Panc1 (cell line): Measurements from ENCODE around the gene KIF12. TPM values are rescaled to one million over a fixed set of nuclear protein-coding genes. Genes with fewer than 3 reads are reported as not detected.
"Not testable (repeated sequence)": the region's sequence is repeated elsewhere in the genome, so short reads cannot be mapped to it uniquely, and the experiment has no call there.

ENCODE experiments used
- ATAC-seq: fragments of 200-7000 bp; cut with Tn5 transposase; 2 replicates; pipeline ENCODE4 v1.9.1; 2020; ENCODE audit warnings: mild to moderate bottlenecking, moderate library complexity
- BruUV-seq: library from RNA; stranded (reverse); fragments of 400-500 nt; replicated peaks from 2 replicates; lab custom pipeline; 2021; lab: Mats Ljungman, UMichigan
- CTCF ChIA-PET: fragments of 300-600 bp; sonication (Branson Sonifier 250); formaldehyde crosslinking; loops from one replicate; lab custom pipeline; 2022; ENCODE audit warnings: antibody characterized with exemption; lab: Charles Lee
- POLR2A ChIA-PET: fragments of 300-600 bp; sonication (Branson Sonifier 250); formaldehyde crosslinking; loops from one replicate; lab custom pipeline; 2022; ENCODE audit warnings: antibody characterized with exemption; lab: Charles Lee
- DNase-seq: peaks from one replicate; pipeline ENCODE4 v3.0.0-alpha.2; 2010; ENCODE audit warnings: low read depth, low spot score
- H3K27ac ChIP-seq: 2 replicates; pipeline ENCODE4 v1.5.1; 2011; ENCODE audit warnings: mild to moderate bottlenecking, low read length, inconsistent platforms
- H3K27me3 ChIP-seq: fragments of 200-500 bp; sonication (Bioruptor generic); 2 replicates; pipeline ENCODE4 v1.6.0; 2014; ENCODE audit warnings: low read length, inconsistent platforms; ENCODE audit not compliant: control insufficient read depth, insufficient read depth
- H3K36me3 ChIP-seq: fragments of 200-500 bp; sonication (Bioruptor generic); 2 replicates; pipeline ENCODE4 v1.5.1; 2014; ENCODE audit warnings: inconsistent platforms, mild to moderate bottlenecking, low read length, moderate library complexity; ENCODE audit not compliant: control insufficient read depth, insufficient read depth
- H3K4me1 ChIP-seq: 2 replicates; pipeline ENCODE4 v1.5.1; 2011; ENCODE audit warnings: inconsistent platforms, mild to moderate bottlenecking, low read length, moderate library complexity; ENCODE audit not compliant: control insufficient read depth, insufficient read depth
- H3K4me3 ChIP-seq, 2 experiments: 2 replicates each; pipeline ENCODE4 v1.5.1; 2011 to 2012; ENCODE audit warnings: low read depth in 2 of 2, low read length in 2 of 2, mild to moderate bottlenecking in 2 of 2, inconsistent platforms in 1 of 2, moderate library complexity in 1 of 2
- H3K9me3 ChIP-seq: fragments of 200-500 bp; sonication (Bioruptor generic); 2 replicates; pipeline ENCODE4 v1.5.1; 2014; ENCODE audit warnings: low read depth, mild to moderate bottlenecking, inconsistent platforms, low read length, moderate library complexity; ENCODE audit not compliant: control insufficient read depth, insufficient read depth
- CTCF ChIP-seq: fragments of 450-650 bp; IDR thresholded peaks from 2 replicates; pipeline ENCODE4 v1.5.1; 2017; ENCODE audit warnings: mild to moderate bottlenecking
- POLR2AphosphoS5 ChIP-seq: IDR thresholded peaks from 2 replicates; pipeline ENCODE4 v1.6.1; 2012; ENCODE audit warnings: mild to moderate bottlenecking, low read depth, low read length, moderate library complexity
- REST ChIP-seq, 2 experiments: IDR thresholded peaks; 2 replicates each; pipeline ENCODE4 v1.6.1; 2011 to 2012; ENCODE audit warnings: low read depth in 2 of 2, control low read depth in 1 of 2, low read length in 1 of 2, mild to moderate bottlenecking in 1 of 2, moderate library complexity in 1 of 2; ENCODE audit not compliant: insufficient read depth in 1 of 2
- SIN3A ChIP-seq: IDR thresholded peaks from 2 replicates; pipeline ENCODE4 v1.6.1; 2012; ENCODE audit warnings: low read depth, mild to moderate bottlenecking, low read length, moderate library complexity, borderline replicate concordance; ENCODE audit not compliant: insufficient read depth
- TCF7L2 ChIP-seq: IDR thresholded peaks from 2 replicates; pipeline ENCODE4 v1.6.1; 2011; ENCODE audit warnings: mild to moderate bottlenecking, low read depth, low read length, inconsistent platforms
- in situ Hi-C: cut with HindIII; loops from 2 replicates; pipeline ENCODE4 v1.10.0; 2016; ENCODE audit warnings: low sequenced_read_pairs, low pct_unique_long_range_greater_than_20kb
- intact Hi-C: fragments of 100-400 bp; cut with micrococcal nuclease; formaldehyde crosslinking; loops from one replicate; pipeline ENCODE4 v1.10.0; 2022; ENCODE audit not compliant: unreplicated experiment
- total RNA-seq: library from RNA; stranded (reverse); gene quantifications from one replicate; pipeline ENCODE4 v1.2.1, GENCODE V29; 2021; ENCODE audit not compliant: unreplicated experiment

Gene KIF12
- total RNA-seq, 1 experiment from 2014 or later = 0.87 TPM

- ChIA-PET POLR2A (no interaction called here), CTCF (interaction anchor here (0.6 to 2.5 kb wide), 2 partner anchors 24 to 49 kb away, joined by 5 to 17 read pairs; no protein-coding TSS in a partner anchor)
- DNase-seq = no peak
- TF ChIP-seq REST (IDR thresholded peaks at IDR 0.05; ENCODE audit: insufficient read depth in 1 of 2, low read depth in 2 of 2, low read length in 1 of 2) (no peak), CTCF (no peak), SIN3A (no peak), POLR2AphosphoS5 (no peak), TCF7L2 (no peak)
- intact Hi-C loops = loop anchor here (5.0 kb wide), 1 partner anchor 219 kb away; no protein-coding TSS in a partner anchor
- H3K36me3 ChIP-seq = no peaks in the 10 kb centered on the region
- in situ Hi-C loops = no loop called here
- H3K4me1 ChIP-seq = no peaks in the 10 kb centered on the region
- no peak for ATAC-seq
- no peaks in the 10 kb centered on the region for H3K27me3 ChIP-seq
- H3K4me3 ChIP-seq = no peak overlapping the region
- no TSS peak for BruUV-seq
- H3K27ac ChIP-seq = no peak overlapping the region
- no peaks in the 10 kb centered on the region for H3K9me3 ChIP-seq
Observed at GRCh38 chr9:114083666-114084065, 15.4 kb downstream of the KIF12 start.

- H3K4me1 ChIP-seq, H3K27ac ChIP-seq, H3K9me3 ChIP-seq, H3K27me3 ChIP-seq, DNase-seq, in situ Hi-C loops, H3K36me3 ChIP-seq, BruUV-seq, H3K4me3 ChIP-seq, POLR2A ChIA-PET: not testable (repeated sequence)
- CTCF ChIA-PET = interaction anchor here (0.5 to 2.5 kb wide), 6 partner anchors 10 to 310 kb away, joined by 3 to 17 read pairs (median 4); no protein-coding TSS in a partner anchor
- peak; percentile 22; the same call in 1 of the 2 replicates for ATAC-seq
- intact Hi-C loops = loop anchor here (5.0 kb wide), 1 partner anchor 219 kb away; no protein-coding TSS in a partner anchor
Observed at GRCh38 chr9:114082763-114083412, 16.2 kb downstream of the KIF12 start.
